ENCODE measurements around the gene NRN1. TPM values are rescaled to one million over a fixed set of nuclear protein-coding genes. Genes with fewer than 3 reads are reported as not detected.

Gene NRN1
- total and polyA plus RNA-seq, 8 donors = 0.60 to 4.3 (median 1.6) TPM

DNA sequence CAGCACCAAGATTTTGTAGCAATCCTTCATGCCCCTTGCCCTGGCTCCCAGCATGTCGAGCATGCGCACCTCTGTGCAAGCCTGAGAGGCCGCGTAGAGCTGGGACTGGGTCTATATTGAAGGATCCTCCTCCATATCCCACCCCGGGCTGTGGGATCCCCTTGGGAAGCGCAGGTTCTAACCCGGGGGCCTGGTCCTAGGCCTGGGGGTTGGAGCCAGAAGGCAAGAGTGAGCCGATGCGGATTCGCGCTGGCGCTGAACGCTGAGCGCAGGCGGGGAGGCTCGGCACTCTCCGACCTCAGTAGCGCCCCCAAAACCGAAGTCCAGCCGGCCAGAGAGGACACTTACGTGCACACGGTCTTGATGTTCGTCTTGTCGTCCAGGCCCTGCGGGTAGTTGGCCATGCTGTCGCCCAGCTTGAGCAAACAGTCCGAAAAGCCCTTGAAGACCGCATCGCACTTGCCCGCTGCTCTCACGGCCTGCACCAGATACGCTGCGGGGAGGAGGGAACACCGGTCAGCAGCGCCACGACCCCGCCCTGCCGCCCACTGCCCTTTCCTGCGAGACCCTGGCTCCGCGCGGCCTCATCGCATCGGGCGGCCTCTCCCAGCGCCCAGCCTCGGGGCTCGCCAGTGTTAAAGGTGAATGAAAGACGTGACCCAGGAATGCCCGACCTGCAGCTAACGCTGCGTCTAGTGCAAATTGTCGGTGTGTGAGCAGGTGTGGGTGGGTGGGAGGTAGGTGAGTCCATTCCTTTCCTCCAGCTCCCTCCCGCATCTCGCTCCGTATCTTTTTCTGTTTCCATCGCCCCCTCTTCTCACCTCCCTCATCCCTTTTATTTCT, 4.5 kb downstream of the NRN1 start:
- Histone ChIP-seq H3K9me3 (no peaks in the 10 kb centered on the region), H3K27me3 (peaks cover 16 to 85% (median 39%) of the 10 kb centered on the region in 4 donors), H3K4me1 (peaks cover 0 to 16% (median 3%) of the 10 kb centered on the region in 3 donors), H3K27ac (no peak overlapping the region), H3K36me3 (no peaks in the 10 kb centered on the region), H3K4me3 (no peak overlapping the region)
- ATAC-seq = no peak
- 11 to 13% methylated on average over 54 to 57 of the region's 57 CpGs for whole genome bisulfite sequencing, 2 donors
- no peak for FAIRE-seq
- intact Hi-C loops (cut with DNase I) = no loop called here
- peak in 1 of 6 donors; percentile 56 for DNase-seq
- TF ChIP-seq, protein P1, sequence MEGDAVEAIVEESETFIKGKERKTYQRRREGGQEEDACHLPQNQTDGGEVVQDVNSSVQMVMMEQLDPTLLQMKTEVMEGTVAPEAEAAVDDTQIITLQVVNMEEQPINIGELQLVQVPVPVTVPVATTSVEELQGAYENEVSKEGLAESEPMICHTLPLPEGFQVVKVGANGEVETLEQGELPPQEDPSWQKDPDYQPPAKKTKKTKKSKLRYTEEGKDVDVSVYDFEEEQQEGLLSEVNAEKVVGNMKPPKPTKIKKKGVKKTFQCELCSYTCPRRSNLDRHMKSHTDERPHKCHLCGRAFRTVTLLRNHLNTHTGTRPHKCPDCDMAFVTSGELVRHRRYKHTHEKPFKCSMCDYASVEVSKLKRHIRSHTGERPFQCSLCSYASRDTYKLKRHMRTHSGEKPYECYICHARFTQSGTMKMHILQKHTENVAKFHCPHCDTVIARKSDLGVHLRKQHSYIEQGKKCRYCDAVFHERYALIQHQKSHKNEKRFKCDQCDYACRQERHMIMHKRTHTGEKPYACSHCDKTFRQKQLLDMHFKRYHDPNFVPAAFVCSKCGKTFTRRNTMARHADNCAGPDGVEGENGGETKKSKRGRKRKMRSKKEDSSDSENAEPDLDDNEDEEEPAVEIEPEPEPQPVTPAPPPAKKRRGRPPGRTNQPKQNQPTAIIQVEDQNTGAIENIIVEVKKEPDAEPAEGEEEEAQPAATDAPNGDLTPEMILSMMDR (IDR thresholded peaks at IDR 0.05) = no peak

DNA sequence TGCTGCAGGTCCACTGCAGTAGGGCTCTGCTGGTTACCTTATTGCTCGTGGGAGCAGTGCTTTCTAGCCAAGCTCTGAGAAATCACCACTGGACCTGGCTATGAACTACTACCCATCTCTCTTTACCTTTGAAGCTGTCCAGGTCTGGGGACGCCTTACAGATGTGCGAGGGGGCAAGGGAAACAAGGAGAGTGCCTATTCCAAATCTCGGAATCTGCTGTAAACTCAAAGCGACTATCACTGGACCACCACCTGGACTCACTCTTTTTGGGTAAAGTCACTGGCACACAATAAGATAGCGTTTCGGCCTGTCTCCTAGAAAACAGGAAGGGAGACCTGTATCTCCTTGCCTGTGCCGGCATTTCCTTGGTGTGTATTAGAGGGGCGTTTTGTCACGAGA, 5.3 kb downstream of the NRN1 start:
- Histone ChIP-seq H3K9me3 (no peaks in the 10 kb centered on the region), H3K4me1 (peaks cover 0 to 20% (median 9%) of the 10 kb centered on the region in 3 donors), H3K27ac (no peak overlapping the region), H3K27me3 (peaks cover 20 to 79% (median 35%) of the 10 kb centered on the region in 4 donors), H3K36me3 (no peaks in the 10 kb centered on the region), H3K4me3 (no peak overlapping the region)
- no peak for FAIRE-seq
- no peak for DNase-seq
- TF ChIP-seq, protein P1 (IDR thresholded peaks at IDR 0.05) = no peak
- intact Hi-C loops (cut with DNase I) = no loop called here
- WGBS, 2 donors = 17 to 23% methylated on average over 10 of the region's 10 CpGs
- ATAC-seq = no peak

DNA sequence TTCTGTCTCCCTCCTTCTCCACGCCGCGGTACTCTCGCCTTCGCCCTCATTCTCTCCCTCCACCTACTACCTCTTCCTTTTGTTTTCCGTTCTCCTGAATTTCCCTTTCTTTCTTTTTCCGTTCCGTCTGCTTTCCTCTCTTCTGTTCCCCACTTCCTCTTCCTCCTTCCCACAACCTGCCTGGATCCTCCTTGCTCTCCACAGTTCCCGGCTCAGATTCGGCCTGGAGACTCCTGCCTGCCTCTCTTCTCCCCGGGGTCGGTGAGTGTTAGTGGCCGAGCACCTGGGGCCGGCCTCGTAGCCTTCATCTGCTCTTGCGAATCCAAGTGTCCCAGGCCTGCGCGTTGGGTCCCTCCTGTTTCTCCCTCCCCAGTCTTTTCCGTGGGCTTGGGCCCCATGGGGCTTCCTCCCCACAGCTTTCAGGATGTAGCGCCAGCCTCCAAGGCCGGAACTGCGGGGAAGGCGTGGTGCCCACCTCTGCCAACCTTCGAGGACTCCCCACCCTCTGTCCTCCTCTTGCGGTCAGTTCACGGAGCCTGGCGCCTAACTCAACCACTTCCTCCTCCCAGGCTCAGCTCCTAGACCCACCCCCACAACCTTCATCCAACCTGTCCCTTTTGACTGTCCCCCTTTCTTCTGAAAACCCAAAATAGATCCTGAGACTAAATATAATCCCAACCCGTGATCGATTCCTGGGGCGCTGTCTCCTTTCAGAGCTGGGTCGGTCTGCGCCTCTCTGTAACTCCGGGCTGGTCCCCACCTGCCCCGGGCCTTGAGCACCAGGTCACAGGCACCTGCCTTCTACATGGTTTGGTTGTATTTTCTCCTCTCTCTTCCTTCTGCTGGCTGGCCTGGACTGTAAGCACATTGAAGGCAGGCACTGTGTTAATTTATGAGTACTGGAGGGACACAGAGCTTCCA, 6.8 kb downstream of the NRN1 start:
- DNase-seq (peak in 1 of 6 donors; percentile 49), FAIRE-seq (no peak), ATAC-seq (no peak)
- H3K36me3 ChIP-seq = no peaks in the 10 kb centered on the region
- H3K27me3 ChIP-seq = peaks cover 16 to 74% (median 35%) of the 10 kb centered on the region in 4 donors
- no peaks in the 10 kb centered on the region for H3K9me3 ChIP-seq
- peaks cover 0 to 23% (median 9%) of the 10 kb centered on the region in 3 donors for H3K4me1 ChIP-seq
- no peak overlapping the region for H3K27ac ChIP-seq
- peak overlapping the region in 1 of 4 donors; percentile 19 for H3K4me3 ChIP-seq
- 18 to 19% methylated on average over 34 of the region's 34 CpGs for WGBS, 2 donors
- TF ChIP-seq, protein P1 (IDR thresholded peaks at IDR 0.05) = no peak
- intact Hi-C loops (cut with DNase I) = no loop called here

DNA sequence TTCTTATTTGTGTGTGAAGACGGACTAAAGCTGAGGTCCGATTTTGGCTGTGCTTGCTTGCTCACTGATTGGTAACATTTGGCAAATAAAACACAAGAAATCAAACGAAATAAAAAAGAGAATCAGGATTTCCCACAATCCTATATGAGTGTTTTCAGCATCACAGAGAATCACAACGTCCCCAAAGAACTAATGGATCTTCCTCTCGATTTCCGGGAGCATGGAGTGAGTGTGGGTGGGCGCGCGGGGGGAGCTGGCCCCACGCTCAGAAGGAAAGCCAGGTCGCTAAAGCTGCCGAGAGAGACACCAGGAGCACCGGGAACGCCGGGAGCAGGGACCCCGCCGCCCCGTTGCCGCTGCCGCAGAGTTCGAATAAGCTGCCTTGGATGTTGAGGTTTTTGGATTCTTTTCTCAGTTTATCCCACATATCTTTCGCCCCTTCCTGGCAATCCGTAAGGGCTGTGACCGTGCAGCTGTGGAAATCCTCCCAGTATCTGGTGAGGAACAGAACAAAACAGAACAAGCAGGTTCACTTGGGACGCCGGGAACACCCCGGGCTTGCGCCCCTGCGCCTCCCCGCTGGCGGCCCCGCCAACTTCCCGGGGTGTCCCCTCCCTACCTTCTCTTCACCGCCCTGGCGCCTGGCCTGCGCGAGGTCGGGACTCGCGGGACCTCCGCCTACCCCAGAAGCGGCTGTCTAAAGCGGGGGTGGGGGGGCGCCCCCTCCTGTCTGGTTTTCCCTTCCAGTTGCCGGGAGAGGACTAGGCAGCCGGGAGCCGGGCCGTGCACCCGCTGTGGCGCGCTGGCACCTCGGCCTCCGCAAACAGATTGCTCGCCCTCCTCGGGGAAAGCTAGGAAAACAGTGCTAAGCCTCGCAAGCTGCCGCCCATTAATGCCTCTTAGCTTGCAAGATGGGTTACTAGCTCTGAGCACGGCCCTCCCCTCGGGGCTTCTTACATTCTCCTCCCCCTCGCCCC, 7.7 kb downstream of the NRN1 start:
- FAIRE-seq = no peak
- Histone ChIP-seq H3K27ac (no peak overlapping the region), H3K4me1 (peaks cover 0 to 23% (median 9%) of the 10 kb centered on the region in 3 donors), H3K36me3 (no peaks in the 10 kb centered on the region), H3K27me3 (peaks cover 12 to 73% (median 34%) of the 10 kb centered on the region in 4 donors), H3K4me3 (peak overlapping the region in 1 of 4 donors; percentile 19), H3K9me3 (no peaks in the 10 kb centered on the region)
- peak in 2 of 6 donors; percentile 68 to 77 for DNase-seq
- WGBS, 2 donors = 9 to 10% methylated on average over 57 to 60 of the region's 60 CpGs
- TF ChIP-seq, protein P1 (IDR thresholded peaks at IDR 0.05) = no peak
- ATAC-seq = peak in 1 of 4 donors; percentile 10
- intact Hi-C loops (cut with DNase I) = no loop called here
